RWPE1 (cell line): ENCODE measurements around the gene SEL1L3.

ENCODE experiments used
- CTCF ChIA-PET: fragments of 350-600 bp; sonication (Branson Sonifier 250); formaldehyde crosslinking; extraction: SDS; loops from one replicate; lab custom pipeline; 2021; lab: Yijun Ruan, JAX
- POLR2A ChIA-PET: fragments of 400-600 bp; formaldehyde crosslinking; extraction: SDS; loops from one replicate; lab custom pipeline; 2020; ENCODE audit warnings: antibody characterized with exemption; ENCODE audit not compliant: low non-redundant PET; lab: Yijun Ruan, JAX
- DNase-seq: peaks from one replicate; pipeline ENCODE4 v3.0.0; 2012; ENCODE audit warnings: low spot score
- H3K27ac ChIP-seq: fragments of 450-650 bp; 2 replicates; pipeline ENCODE4 v1.5.1; 2017
- TF ChIP-seq, protein P1 (sequence below): fragments of 450-650 bp; conservative IDR thresholded peaks from 2 replicates; pipeline ENCODE4 v1.5.1; 2017; ENCODE audit warnings: low read depth, mild to moderate bottlenecking

The SEL1L3 gene

GRCh38 chr4:25859429-25860148 is 3.2 kb downstream of the SEL1L3 start:
- DNase-seq: no peak
- CTCF ChIA-PET: no interaction called here
- no peak overlapping the region for H3K27ac ChIP-seq
- TF ChIP-seq, protein P1, sequence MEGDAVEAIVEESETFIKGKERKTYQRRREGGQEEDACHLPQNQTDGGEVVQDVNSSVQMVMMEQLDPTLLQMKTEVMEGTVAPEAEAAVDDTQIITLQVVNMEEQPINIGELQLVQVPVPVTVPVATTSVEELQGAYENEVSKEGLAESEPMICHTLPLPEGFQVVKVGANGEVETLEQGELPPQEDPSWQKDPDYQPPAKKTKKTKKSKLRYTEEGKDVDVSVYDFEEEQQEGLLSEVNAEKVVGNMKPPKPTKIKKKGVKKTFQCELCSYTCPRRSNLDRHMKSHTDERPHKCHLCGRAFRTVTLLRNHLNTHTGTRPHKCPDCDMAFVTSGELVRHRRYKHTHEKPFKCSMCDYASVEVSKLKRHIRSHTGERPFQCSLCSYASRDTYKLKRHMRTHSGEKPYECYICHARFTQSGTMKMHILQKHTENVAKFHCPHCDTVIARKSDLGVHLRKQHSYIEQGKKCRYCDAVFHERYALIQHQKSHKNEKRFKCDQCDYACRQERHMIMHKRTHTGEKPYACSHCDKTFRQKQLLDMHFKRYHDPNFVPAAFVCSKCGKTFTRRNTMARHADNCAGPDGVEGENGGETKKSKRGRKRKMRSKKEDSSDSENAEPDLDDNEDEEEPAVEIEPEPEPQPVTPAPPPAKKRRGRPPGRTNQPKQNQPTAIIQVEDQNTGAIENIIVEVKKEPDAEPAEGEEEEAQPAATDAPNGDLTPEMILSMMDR: no peak
- POLR2A ChIA-PET: no interaction called here

GRCh38 chr4:25857851-25858400 is 4.9 kb downstream of the SEL1L3 start:
- TF ChIP-seq, protein P1: no peak
- DNase-seq: no peak
- ChIA-PET CTCF (interaction anchor here (1.1 kb wide), 1 partner anchor 52 kb away, joined by 4 read pairs; no protein-coding TSS in a partner anchor), POLR2A (no interaction called here)
- no peak overlapping the region for H3K27ac ChIP-seq

- TF ChIP-seq, protein P1: no peak
- ChIA-PET CTCF (interaction anchor here (1.1 kb wide), 1 partner anchor 53 kb away, joined by 4 read pairs; no protein-coding TSS in a partner anchor), POLR2A (no interaction called here)
- H3K27ac ChIP-seq: no peak overlapping the region
- no peak for DNase-seq
Measured at GRCh38 chr4:25857403-25857802, 5.4 kb downstream of the SEL1L3 start.

DNA sequence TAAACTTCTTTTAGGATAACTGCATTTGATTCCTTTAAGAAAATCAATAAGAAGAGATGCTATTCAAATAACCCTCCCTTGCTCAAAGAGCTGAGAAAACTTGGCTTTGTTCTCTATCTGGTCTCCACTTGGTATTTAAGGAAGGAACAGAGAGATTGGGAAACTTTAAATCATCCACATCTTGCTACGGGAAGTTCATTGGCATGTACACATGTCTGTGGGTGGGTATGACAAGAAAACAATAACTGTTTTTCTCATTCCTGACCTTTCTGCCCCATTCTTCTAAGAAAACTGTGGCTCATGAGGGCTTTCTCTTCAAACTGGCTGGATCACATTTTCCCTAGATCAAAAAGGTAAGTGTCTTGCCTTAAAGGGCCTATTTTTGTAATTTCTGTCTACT is 6.0 kb downstream of the SEL1L3 start:
- TF ChIP-seq, protein P1: no peak
- POLR2A ChIA-PET: no interaction called here
- DNase-seq: no peak
- CTCF ChIA-PET: interaction anchor here (1.1 kb wide), 1 partner anchor 54 kb away, joined by 4 read pairs; no protein-coding TSS in a partner anchor
- no peak overlapping the region for H3K27ac ChIP-seq

GRCh38 chr4:25852103-25852502 is 10.7 kb downstream of the SEL1L3 start:
- POLR2A ChIA-PET: no interaction called here
- TF ChIP-seq, protein P1: no peak
- no peak for DNase-seq
- CTCF ChIA-PET: no interaction called here
- H3K27ac ChIP-seq: no peak overlapping the region

GRCh38 chr4:25847329-25847728 is 15.5 kb downstream of the SEL1L3 start:
- CTCF ChIA-PET: no interaction called here
- no peak overlapping the region for H3K27ac ChIP-seq
- POLR2A ChIA-PET: no interaction called here
- no peak for DNase-seq
- TF ChIP-seq, protein P1: no peak
